Stimulated activated CD4-positive, alpha-beta T cell treated with anti-CD3 and anti-CD28 coated beads, Interleukin-1b, Interleukin-23, amount 100 ng/mL, for 24 hours (primary cell): ENCODE measurements around the gene WDR59.
"Not testable (repeated sequence)": the region's sequence is repeated elsewhere in the genome, so short reads cannot be mapped to it uniquely, and the experiment has no call there.

Experiments used
- DNase-seq, 4 experiments: peaks; one replicate each; pipeline ENCODE4 v3.0.0-alpha.2; 2020; ENCODE audit warnings: low read depth in 4 of 4, low spot score in 1 of 4

The WDR59 gene, protein sequence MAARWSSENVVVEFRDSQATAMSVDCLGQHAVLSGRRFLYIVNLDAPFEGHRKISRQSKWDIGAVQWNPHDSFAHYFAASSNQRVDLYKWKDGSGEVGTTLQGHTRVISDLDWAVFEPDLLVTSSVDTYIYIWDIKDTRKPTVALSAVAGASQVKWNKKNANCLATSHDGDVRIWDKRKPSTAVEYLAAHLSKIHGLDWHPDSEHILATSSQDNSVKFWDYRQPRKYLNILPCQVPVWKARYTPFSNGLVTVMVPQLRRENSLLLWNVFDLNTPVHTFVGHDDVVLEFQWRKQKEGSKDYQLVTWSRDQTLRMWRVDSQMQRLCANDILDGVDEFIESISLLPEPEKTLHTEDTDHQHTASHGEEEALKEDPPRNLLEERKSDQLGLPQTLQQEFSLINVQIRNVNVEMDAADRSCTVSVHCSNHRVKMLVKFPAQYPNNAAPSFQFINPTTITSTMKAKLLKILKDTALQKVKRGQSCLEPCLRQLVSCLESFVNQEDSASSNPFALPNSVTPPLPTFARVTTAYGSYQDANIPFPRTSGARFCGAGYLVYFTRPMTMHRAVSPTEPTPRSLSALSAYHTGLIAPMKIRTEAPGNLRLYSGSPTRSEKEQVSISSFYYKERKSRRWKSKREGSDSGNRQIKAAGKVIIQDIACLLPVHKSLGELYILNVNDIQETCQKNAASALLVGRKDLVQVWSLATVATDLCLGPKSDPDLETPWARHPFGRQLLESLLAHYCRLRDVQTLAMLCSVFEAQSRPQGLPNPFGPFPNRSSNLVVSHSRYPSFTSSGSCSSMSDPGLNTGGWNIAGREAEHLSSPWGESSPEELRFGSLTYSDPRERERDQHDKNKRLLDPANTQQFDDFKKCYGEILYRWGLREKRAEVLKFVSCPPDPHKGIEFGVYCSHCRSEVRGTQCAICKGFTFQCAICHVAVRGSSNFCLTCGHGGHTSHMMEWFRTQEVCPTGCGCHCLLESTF

DNA sequence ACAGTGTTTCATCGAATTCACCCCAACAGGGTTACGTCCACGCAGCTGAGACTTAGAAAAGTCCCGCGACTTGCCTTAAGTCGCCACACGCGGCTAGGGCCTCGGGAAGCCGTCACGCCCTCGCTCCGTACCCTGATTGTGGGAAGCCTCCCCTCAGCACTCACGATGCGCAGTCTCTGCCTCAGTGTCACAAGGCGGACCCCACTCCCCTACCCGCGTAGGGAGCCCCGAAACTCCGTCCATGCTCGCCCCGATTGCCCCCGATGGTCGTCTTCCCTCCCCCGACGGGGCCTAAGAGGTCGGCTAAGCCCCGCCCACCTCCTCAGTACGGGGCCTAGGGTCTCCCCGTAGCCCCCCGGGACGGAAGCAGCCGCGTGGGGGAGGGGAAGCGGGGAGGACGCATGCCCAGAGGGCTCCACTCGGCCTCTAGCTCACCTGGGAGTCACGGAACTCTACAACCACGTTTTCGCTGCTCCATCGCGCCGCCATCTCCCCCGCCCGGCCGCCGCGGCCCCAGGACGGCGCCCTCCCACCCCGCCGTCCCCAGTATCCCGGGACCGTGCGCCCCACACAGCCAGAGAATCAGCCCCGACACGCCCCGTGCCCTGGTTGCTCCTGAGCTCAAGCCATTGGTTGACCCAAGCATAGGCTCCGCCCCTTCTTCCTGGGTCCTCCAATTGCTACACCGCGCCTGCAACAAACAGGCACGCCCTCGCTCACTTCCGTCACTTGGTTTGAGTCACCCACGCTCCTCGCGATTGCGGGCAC, at the start of gene WDR59:
WDR59 (minus strand) TSS at position 595 of the 768 bp plus-strand sequence; CDS start at position 489, 106 bp downstream.
- peak; percentile 93 to 99 (median 97) for DNase-seq

DNA sequence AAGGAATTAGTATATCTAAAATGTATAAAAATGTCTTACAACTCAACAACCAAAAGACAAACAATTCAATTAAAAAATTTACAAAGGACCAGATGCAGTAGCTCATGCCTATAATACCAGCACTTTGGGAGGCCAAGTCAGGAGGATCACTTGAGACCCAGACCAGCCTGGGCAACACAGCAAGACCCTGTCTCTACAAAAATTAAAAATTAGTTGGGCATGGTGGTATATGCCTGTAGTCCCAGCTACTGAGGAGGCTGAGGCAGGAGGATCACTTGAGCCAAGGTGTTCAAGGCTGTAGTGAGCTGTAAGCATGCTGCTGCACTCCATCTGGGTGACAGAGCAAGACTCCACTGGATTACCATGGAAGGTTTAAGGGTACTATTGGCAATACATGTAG, 47.7 kb upstream of the WDR59 start:
- DNase-seq: no peak

DNA sequence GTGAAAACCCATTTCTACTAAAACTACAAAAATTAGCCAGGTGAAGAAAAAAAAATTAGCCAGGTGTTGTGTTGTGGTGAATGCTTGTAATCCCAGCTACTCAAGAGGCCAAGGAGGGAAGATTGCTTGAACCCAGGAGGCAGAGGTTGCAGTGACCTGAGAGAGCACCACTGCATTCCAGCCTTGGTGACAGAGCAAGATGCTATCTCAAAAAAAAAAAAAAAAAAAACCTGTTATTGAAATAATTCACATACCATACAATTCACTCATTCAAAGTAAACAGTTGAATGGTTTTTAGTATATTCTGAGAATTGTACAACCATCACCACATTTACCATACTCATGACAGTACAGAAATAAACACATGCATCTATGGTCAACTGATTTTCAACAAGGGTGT, 44.9 kb upstream of the WDR59 start:
- no peak for DNase-seq

DNA sequence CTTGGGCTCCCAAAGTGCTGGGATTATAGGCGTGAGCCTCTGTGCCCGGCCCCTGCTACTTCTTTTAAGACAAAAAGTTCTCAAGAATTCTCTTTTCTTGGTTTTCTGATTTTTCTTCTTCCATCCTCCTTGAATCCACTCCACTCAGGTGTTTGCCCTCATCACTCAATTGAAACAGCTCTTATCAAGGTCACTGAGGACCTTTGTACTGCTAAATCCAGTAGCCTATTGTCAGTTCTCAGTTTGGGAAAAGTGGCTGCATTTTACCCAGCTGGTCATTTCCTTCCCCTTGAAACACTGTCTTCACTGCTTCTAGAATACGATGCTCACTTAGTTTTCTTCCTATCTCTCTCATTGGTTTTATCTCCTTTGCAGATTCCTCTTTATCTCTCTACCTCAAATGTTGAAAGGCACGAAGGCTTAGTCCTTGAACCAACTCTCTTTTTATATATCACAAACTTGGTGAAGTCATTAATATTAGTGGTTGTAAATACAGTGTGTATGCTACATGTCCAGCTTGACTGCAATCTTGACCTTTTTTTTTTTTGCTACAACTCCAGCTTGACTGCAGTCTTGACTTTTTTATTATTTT, 43.7 kb upstream of the WDR59 start:
- no peak for DNase-seq

DNA sequence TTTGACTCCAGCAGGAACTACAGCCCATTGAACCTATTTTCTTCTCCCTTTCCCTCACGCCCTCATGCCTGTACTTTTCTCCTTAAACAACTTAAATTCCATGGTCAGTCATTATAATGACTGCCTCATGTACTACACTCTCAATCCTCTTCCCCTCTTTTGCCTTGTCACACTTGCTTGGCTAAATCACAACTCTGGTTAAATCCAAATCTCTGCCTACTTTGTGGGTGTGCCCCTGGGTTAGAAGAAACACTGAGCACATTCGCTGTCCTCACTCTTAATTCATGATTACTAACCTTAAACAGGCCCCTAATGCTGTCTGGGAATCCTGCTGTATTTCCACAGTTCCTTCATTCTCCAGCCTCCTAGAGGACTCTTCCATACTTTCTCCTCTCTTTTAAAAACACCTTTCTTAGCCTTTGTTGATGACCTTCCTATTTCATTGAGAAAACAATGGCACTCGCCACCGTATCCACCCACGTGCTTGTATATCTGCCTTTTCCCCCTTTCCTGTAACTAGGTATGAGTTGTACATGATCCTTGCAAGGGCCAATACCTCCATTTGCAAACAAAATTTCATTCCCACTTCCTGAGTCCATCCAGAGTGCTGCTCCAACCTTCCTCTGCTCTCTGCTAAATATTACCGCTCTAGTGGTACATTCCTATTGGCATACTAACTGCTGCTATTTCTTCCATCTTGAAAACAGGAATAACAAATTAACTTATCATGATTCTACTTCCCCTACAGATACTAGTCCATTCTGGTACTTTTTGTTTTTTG, 42.8 kb upstream of the WDR59 start:
- no peak for DNase-seq

DNA sequence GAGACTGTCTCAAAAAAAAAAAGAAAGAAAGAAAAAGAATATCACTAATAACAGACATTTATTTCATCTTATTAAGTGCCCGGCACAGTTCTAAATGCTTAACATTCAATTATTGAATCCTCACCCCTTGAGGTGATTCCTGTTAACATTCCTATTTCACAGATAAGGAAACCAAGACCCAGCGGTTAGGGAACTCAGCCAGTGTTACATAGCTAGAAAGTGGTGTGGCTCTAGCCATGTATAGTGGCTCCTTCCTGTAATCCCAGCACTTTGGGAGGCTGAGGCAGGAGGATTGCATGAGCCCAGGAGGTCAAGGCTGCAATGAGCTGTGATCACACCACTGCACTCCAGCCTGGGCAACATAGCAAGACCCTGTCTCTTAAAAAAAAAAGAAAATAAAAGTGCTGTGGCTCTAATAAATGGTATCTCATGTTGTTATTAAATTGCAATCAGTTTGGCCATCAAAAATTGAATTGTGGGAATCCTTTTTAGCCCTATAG, 42.0 kb upstream of the WDR59 start:
- DNase-seq: no peak

DNA sequence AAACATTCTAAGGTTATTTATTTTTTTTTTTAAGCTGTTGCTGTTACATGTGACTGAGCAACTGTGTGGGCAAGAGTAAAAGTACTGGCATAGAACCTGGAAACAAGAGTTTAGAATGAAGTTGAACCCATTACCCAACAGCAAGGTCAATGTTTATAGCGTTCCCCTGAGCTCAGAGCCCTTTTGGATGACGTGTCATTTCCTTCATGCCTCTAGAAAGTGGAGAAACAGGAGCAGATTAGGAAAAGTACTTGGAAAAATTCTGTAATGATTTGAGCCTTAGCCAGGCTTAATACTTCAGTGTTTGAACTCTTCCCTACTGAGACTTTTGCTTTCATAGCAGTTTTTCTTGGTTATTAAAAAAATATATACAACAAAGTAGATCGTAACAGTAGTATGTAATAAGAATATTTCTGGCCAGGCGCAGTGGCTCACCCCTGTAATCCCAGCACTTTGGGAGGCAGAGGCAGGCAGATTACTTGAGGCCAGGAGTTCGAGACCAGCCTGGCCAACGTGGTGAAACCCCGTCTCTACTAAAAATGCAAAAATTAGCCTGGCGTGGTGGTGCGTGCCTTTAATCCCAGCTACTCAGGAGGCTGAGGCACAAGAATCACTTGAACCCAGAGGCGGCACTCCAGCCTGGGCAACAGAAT, 41.4 kb upstream of the WDR59 start:
- not testable (repeated sequence) for DNase-seq

DNA sequence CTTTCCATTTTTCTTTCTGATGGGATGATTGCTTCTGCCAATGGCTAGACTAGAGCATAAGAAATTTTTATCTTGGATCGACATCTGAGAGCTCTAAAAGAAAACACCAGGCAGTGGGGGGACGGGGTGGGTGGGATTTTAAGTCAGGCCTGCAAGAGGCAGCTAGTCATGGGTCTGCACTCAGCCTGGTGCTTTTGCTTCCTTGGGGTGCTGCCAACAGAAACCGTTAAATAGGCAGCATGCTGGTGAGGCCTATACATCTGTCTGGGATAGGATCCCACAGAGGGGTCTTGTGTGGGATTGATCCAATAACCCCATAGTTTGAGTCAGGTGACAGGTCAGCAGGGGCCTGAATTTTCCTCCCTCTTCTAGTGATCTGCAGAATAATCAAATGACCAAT, 40.8 kb upstream of the WDR59 start:
- DNase-seq: no peak

DNA sequence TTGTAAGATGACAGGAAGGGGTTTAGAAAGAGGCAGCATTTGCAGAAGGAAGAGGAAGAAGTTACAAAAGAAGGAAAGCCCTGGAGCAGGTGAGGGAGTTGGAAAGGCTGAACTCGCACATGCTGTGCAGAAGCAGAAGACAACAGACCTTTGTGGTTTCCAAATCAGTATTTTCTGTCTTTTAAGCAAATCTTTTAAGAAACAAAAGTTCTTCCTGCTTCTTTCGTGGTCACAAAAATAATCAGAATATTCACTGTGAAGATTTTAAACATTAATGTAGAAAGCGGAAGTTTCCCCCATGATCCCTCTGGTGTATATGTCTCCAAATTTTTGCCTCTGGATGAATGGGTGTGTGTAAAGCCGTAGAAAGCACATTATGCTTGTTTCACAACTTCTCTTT, 39.7 kb upstream of the WDR59 start:
- DNase-seq: no peak

DNA sequence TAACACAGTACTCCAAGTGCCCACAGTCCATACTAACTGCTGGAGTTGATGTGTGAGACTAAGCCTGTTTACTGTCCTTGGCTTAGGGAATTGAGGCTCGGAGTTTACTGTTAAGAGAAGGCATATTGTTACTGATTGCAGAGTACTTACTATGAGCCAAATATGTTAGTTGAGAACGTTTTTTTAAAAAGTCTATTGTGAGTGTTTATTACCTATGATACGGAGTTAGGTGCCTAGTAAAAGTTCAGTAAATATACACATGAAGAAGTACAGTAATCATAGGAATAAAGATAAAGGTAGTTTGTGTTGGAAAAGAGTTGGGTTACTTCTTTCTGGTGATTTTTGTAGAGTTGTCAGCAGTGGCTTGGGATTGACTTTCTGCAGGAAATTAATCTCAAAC, 39.3 kb upstream of the WDR59 start:
- no peak for DNase-seq

DNA sequence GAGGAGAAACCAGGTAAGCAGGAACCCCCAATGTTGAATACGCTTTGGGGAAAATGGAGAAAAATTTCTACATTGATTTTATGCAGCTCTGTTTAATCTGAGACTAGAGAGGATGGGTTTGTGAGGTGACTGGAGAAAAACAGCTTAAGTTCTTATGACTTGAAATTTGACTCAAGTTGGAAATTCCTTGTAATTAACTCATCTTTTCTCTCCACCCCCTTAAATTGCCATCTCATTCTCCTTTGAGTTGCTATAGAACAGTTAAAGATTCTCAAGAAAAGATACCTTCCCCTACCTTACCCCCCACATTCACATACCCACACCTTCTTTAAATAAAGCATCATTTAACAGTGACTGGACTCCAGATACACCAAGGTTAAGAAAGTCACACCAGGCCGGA, 38.1 kb upstream of the WDR59 start:
- DNase-seq: no peak

DNA sequence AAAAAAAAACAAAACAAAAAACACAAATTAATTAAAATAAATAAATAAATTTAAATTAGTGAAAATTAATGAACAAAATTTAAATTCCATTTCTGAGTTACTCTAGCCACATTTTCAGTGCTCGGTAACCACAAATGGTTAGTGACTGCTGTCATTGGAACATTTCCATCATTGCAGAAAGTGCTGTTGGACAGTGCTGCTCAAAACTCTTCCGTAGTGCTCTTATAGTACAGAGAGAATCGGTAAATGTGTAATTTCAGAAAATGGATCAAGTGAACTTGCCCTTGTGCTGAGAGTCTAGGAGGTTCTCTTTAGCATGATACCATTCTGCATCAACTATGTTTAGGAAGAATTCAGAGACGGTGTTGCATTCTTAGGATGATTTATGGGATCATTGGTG, 37.6 kb upstream of the WDR59 start:
- no peak for DNase-seq

DNA sequence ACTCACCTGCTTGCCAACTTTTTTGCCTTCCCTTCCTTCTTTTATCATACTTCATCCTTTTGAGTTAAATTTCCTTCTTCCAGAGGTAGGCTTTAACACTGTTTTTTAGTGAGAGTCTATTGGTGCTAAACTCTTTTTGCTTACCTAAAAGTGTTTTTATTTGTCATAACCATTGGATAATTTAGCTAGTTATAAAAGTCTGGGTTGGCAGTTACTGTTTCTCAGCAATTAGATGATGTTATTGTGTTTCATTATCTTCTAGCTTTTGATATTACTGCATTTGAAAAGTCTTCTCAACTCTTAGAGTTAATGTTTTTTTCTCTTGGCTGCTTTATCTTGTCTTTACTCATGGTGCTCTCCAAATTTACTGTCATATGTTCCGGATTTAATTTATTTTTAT, 36.5 kb upstream of the WDR59 start:
- DNase-seq: no peak

DNA sequence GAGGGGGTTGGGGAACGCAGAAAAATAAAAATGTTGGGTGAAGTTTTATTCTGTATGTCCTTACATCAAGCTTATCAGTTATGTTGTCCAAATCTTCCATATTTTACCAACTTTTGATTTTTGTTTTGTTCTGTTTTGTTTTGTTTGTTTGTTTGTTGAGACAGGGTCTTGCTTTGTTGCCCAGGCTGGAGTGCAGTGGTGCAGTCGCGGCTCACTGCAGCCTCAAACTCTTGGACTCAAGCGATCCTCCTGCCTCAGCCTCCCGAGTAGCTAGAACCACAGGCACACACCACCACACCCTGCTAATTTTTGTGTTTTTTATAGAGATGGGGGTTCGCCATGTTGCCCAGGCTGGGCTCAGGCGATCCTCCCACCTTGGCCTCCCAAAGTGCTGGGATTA, 34.7 kb upstream of the WDR59 start:
- DNase-seq: no peak

DNA sequence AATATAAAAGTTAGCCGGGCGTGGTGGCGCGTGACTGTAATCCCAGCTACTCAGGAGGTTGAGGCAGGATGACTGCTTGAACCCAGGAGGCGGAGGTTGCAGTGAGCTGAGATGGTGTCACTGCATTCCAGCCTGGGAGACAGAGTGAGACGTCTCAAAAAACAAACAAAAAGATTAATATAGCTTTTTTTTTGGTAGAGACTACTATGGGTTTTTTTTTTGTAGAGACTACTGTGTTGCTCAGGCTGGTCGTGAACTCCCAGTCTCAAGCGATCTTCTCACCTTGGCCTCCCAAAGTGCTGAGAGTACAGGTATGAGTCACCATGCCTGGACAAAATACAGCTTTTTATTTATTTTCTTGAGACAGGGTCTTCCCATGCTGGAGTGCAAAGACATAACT, 34.1 kb upstream of the WDR59 start:
- no peak for DNase-seq

DNA sequence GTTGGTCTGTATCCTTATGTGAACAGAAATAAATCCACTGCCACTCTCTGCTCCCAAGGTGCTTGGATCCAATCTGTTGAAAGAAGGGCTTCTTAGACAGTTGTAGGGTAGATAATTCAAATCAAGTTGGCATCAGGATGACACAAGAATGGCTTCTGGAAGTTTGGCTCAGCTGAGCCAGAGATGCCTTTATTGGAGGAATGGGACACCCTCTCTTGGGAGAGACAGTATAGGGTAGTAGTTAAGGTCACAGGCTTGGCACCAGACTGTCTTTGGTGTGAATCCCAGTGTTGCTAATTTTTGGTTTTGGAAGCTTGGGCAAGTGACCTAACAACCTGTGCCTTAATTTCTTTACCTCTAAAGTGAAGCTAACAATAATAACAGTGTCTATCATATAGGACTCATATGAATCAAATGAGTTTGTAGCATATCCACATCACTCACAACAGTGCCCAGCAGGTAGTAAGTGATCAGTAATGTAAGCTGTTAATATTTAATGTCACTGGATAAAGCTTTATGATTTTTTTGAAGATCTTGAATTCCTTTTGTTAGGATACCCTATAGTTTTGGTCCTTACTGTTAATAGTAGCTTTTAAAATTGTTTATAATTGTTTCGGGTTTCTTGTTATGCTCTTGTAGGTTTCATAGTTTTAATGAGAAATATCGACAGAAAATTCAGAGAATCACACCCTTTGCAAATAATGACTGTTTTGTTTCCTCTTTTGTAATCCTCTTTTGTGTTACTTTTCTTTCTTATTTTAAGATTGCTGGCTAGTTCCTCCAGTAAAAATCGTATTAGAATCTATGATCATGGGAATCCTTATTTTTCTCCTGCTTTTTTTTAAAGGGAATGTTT, 33.0 kb upstream of the WDR59 start:
- no peak for DNase-seq

DNA sequence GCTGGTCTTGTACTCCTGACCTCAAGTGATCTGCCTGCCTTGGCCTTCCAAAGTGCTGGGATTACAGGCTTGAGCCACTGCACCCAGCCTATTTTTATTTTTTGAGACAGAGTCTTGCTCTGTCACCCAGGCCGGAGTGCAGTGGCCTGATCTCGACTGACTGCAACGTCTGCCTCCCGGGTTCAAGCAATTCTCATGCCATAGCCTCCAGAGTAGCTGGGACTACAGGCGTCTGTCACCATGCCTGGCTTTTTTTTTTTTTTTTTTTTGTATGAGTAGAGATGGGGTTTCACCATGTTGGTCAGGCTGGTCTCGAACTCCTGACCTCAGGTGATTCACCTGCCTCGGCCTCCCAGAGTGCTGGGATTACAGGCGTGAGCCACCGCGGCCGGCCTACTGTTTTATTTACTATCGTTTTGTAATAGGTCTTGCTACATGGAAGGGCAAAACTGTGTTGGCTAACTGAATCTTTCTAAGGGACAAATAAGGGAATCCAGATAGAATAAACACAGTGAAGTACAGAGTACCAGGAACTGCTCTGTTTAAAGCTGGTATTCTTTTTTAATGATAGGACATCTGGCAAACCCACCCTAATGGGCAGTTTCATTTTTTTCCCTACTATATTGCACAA, 31.6 kb upstream of the WDR59 start:
- not testable (repeated sequence) for DNase-seq

DNA sequence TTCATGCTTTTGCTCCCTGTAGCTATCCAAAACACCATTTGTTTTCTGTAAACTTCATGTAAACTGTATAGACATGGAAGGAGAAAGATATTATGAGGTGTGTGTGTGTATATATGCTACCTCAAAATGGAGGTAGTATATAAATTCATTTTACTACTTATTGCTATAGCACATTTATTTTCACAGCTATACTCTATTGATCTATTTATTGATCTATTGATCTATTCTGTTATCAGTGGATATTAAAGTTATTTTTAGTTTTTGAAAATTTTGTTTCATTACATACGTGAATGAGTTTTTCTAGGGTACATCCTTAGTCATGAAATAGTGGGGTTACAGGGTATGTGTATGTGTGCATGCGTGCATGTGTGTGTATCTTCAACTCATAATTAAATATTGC, 29.4 kb upstream of the WDR59 start:
- no peak for DNase-seq
